BJ (cell line): ENCODE data around the gene HRCT1. TPM values are rescaled to one million over a fixed set of nuclear protein-coding genes. Genes with fewer than 3 reads are reported as not detected.
"Not testable (repeated sequence)": the region's sequence is repeated elsewhere in the genome, so short reads cannot be mapped to it uniquely, and the experiment has no call there.

Experiments
- CTCF ChIA-PET: fragments of 350-600 bp; formaldehyde crosslinking; extraction: SDS; loops from one replicate; lab custom pipeline; 2021; ENCODE audit warnings: antibody characterized with exemption, inconsistent platforms; lab: Yijun Ruan, JAX
- POLR2A ChIA-PET: fragments of 300-600 bp; sonication (Branson Sonifier 250); formaldehyde crosslinking; extraction: SDS; loops from one replicate; lab custom pipeline; 2021; ENCODE audit warnings: antibody characterized with exemption; lab: Charles Lee
- DNase-seq: peaks from one replicate; pipeline ENCODE4 v3.0.0-alpha.2; 2011; ENCODE audit warnings: low read depth
- H3K27me3 ChIP-seq: 2 replicates; pipeline ENCODE4 v1.6.0; 2011; ENCODE audit warnings: low read length; ENCODE audit not compliant: control insufficient read depth, insufficient read depth
- H3K36me3 ChIP-seq: 2 replicates; pipeline ENCODE4 v1.5.1; 2011; ENCODE audit warnings: low read length; ENCODE audit not compliant: control insufficient read depth, insufficient read depth
- H3K4me3 ChIP-seq: 2 replicates; pipeline ENCODE4 v1.5.1; 2011; ENCODE audit warnings: low read depth, mild to moderate bottlenecking, control low read depth, low read length
- polyA plus RNA-seq: library from polyadenylated mRNA; depleted of rRNA; stranded (reverse); fragments of >200 nt; gene quantifications from 2 replicates; pipeline ENCODE4 v1.2.3, GENCODE V29; 2011
- TF ChIP-seq, protein P1 (sequence below): IDR thresholded peaks from 2 replicates; pipeline ENCODE4 v1.5.1; 2011; ENCODE audit warnings: low read depth, mild to moderate bottlenecking, control low read depth, inconsistent platforms, low read length, moderate library complexity; ENCODE audit not compliant: insufficient read depth

The HRCT1 gene
- polyA plus RNA-seq, 1 experiment: 0.93 TPM

DNA sequence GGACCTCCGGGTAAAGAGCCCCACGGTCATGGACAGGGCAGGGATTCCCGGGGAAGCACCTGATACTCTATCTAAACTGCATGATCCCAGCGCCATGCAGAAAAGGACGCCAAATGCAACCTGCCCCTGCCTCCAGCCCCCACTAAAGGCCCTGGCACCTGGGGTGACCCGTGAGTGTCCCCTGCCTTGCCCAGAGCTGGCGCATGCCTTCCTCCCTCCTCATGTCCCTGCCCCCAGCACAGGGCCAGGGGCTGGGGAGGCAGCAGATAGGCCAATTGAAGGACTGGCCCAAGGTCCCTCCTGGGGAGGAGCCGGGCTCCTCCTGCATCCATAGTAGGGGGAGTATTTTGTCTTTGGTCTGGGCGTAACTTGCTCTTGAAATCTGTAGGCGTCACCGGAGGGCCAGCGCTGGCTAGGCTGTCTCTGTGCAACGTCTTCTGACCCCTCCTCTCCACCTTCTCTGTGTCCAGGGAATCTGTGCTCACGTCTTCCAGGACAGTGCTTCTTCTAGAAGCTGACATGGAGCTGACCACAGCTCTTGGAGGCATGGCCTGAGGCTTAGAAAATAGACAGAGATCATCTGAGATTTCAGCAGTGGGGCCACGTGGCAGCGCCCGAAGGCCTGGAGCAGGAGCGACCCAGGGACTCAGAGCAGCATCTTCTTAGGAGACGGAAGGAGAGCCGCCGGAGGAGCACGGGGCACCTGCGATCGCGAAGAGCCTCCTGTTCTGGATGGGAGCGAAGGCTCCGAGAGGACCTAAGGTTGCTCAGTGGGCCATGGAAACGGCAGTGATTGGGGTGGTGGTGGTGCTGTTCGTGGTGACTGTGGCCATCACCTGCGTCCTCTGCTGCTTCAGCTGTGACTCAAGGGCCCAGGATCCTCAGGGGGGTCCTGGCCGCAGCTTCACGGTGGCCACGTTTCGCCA is 3.9 kb downstream of the HRCT1 start:
- Histone ChIP-seq H3K36me3 (no peaks in the 10 kb centered on the region), H3K27me3 (no peaks in the 10 kb centered on the region), H3K4me3 (no peak overlapping the region)
- no peak for DNase-seq
- ChIA-PET CTCF (interaction anchor here (0.9 to 3.7 kb wide), 8 partner anchors 8 to 120 kb away, joined by 3 to 22 read pairs (median 6); partner anchors contain the start of gene SPAG8), POLR2A (no interaction called here)
- TF ChIP-seq, protein P1, sequence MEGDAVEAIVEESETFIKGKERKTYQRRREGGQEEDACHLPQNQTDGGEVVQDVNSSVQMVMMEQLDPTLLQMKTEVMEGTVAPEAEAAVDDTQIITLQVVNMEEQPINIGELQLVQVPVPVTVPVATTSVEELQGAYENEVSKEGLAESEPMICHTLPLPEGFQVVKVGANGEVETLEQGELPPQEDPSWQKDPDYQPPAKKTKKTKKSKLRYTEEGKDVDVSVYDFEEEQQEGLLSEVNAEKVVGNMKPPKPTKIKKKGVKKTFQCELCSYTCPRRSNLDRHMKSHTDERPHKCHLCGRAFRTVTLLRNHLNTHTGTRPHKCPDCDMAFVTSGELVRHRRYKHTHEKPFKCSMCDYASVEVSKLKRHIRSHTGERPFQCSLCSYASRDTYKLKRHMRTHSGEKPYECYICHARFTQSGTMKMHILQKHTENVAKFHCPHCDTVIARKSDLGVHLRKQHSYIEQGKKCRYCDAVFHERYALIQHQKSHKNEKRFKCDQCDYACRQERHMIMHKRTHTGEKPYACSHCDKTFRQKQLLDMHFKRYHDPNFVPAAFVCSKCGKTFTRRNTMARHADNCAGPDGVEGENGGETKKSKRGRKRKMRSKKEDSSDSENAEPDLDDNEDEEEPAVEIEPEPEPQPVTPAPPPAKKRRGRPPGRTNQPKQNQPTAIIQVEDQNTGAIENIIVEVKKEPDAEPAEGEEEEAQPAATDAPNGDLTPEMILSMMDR: no peak

DNA sequence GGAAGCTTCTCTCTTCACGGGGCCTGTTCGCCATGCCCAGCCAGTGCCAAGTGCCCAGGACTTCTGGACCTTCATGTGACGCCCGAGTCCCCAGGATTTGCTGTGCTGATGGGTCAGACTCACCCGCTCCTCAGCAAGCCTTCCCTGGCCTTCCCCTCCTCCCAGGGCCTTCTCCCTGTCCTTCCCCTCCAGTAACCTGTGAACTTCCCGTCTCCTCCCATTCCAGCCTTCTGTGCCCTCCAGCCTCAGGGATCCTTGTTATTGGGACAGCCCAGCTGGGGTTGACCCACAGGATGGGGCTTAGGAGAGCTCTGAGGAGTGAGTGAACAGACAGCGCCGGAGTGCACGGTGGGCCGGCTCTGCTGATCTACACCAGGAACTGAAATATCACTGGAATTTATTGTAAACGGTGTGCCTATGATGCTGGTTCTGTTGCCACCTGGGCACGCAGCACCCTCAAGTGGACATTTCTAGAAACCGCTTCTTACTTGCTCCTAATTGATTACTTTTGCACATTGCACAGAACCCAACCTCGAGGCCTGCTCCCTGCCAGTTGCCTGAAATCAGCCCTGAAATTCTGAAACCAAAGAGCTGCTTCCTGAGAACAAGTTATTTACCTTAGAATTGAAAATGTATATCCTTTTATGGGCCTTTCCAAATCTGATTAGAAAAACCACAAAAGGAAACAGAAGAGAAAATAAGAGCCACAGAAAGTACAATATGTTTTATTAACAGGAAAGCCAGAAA is 4.8 kb downstream of the HRCT1 start:
- CTCF ChIA-PET: interaction anchor here (0.9 to 3.7 kb wide), 11 partner anchors 8 to 120 kb away, joined by 3 to 22 read pairs (median 3); partner anchors contain the start of gene SPAG8
- TF ChIP-seq, protein P1: peak; percentile 64
- Histone ChIP-seq H3K4me3 (no peak overlapping the region), H3K27me3 (no peaks in the 10 kb centered on the region), H3K36me3 (no peaks in the 10 kb centered on the region)
- no peak for DNase-seq
- POLR2A ChIA-PET: interaction anchor here (1.2 kb wide), 1 partner anchor 13 kb away, joined by 3 read pairs; no protein-coding TSS in a partner anchor

DNA sequence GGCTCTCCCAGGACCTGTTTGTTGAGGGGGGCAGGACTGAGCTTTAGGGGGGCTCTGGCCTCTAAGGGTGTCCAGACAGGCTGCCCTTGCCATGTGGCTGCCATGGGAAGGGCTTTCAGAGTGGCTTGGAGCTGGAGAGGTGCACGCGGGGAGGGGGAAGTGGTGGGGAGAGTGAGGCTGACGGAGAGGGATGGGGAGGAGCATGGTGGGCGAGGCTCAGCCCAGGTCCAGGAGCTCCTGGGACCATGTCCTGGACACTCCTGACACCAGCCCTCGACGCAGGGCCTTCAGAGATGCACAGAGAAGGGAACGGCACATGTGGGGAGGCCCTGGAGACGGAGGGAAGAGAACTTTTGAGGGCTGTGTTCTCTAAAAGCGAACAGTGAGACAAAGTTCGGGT is 5.7 kb downstream of the HRCT1 start:
- CTCF ChIA-PET: interaction anchor here (1.0 to 3.7 kb wide), 10 partner anchors 9 to 100 kb away, joined by 3 to 22 read pairs (median 4); partner anchors contain the start of gene SPAG8
- POLR2A ChIA-PET: interaction anchor here (0.5 to 1.2 kb wide), 2 partner anchors 12 to 672 kb away, joined by 3 read pairs; no protein-coding TSS in a partner anchor
- TF ChIP-seq, protein P1: no peak
- DNase-seq: no peak
- Histone ChIP-seq H3K4me3 (no peak overlapping the region), H3K27me3 (no peaks in the 10 kb centered on the region), H3K36me3 (no peaks in the 10 kb centered on the region)

DNA sequence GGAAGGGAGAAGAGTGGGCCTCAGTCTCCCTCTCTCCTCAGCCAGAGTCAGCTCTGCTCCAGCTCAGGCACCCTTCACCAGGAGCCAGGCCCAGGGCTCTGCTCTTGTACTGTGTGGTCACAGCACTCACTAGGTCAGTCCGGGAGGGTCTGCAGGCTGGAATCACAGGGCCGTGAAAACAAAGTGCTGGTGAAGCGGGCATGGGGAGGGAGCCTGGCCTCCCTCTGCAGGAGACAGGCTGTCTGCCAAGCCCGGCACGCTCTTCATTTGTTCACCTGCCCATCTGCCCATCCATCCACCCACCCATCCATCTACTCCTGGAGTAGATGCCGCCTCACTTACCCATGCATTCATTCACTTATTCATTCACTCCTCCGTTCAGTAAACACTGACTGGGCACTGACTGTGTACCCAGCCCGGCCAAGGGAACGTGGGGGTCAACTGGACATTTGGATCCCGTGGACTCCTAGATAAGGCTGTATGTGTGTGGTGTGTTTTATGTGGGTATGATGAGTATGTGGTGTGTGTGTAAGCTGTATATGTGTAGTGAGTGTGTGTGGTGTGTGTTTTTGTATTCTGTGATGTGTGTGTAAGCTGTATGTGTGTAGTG is 6.9 kb downstream of the HRCT1 start:
- CTCF ChIA-PET: interaction anchor here (0.8 to 3.7 kb wide), 5 partner anchors 10 to 33 kb away, joined by 3 to 22 read pairs (median 4); no protein-coding TSS in a partner anchor
- Histone ChIP-seq H3K36me3 (no peaks in the 10 kb centered on the region), H3K27me3 (no peaks in the 10 kb centered on the region), H3K4me3 (no peak overlapping the region)
- POLR2A ChIA-PET: no interaction called here
- TF ChIP-seq, protein P1: no peak
- DNase-seq: no peak

DNA sequence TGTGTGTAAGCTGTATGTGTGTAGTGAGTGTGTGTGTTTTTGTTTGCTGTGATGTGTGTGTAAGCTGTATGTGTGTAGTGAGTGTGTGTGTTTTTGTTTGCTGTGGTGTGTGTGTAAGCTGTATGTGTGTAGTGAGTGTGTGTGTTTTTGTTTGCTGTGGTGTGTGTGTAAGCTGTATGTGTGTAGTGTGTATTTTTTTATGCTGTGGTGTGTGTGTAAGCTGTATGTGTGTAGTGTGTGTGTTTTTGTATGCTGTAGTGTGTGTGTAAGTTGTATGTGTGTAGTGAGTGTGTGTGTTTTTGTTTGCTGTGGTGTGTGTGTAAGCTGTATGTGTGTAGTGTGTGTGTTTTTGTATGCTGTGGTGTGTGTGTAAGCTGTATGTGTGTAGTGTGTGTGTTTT is 7.4 kb downstream of the HRCT1 start:
- CTCF ChIA-PET: interaction anchor here (0.8 to 1.0 kb wide), 2 partner anchors 10 kb away, joined by 3 read pairs; no protein-coding TSS in a partner anchor
- H3K4me3 ChIP-seq, H3K27me3 ChIP-seq, POLR2A ChIA-PET, DNase-seq, H3K36me3 ChIP-seq: not testable (repeated sequence)
